GM19455 (cell line): ENCODE data around the gene TEKT5.

ENCODE experiments used
- ATAC-seq: cut with Tn5 transposase; IDR thresholded peaks from one replicate; pipeline ENCODE4 v1.9.1; 2021; ENCODE audit not compliant: unreplicated experiment

The TEKT5 gene

GRCh38 chr16:10581507-10581906 is 113.2 kb downstream of the TEKT5 start:
- ATAC-seq, result no peak

DNA sequence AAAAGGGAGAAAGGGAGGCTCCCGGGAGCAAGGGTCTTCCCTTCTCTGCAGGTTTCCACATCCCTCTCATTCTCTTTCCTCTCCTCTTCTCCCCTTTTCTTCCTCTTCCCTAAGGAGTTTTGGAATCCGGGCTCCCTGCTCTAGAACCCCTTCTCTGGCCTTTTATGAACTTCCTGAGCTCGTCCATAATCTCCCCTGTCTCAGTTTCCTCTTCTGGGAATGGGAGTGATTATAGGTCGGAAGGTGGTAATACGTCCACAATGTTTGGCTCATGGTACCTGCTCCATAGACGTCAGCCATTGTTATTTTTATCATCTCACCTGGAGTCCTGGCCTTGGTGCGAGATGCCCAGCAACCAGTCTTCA is 113.9 kb downstream of the TEKT5 start:
- no peak for ATAC-seq

DNA sequence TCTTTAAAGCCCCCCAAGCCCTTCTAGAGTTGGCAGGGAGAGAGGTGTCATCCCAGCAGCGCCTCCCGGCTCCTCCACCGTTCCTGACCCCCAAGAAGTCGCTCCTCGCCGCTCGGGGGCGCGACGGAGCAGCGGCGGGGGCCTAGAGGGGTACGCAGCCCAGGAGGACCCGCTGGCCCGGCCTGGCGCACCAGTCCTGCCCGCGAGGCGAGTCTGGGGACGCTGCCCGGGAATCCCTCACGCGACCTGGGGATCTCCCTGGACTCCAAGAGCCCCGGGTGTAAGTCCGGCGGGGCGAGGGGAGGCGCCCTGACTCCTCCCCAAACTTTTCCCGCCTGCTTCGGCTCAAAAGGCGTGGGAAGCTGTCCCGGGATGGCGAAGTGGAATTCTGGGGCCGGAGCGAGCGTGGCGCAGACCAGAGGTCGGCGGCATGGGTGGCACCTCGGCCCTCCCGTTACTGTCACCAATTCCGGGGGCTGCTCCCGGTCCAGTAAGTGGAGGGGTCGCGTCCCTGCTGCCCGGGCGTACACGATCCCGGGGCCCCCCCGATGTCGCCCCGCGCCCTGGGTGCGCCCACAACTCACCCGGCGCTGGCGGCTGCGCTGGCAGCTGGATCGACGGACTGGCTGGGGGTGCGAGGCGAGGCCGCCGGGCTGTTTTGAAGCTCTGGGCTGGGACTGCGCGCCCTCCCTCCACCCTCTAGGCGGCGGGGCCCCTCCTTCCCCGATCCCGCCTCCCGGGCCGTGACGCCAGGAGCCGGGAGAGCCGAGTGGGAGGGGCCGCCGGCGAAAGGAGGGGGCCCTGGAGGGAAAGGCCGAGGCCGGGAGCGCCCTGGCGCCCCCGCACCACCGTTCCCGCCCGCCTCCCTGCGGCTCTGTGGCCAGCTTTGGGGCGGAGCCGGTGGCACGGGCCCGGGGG is 114.5 kb downstream of the TEKT5 start, which contains the start of gene EMP2:
Gene EMP2 (minus strand): TSS at position 634 of the 918 bp plus-strand sequence. CDS start 32,981 bp downstream, outside the sequence.
- ATAC-seq, result no peak

DNA sequence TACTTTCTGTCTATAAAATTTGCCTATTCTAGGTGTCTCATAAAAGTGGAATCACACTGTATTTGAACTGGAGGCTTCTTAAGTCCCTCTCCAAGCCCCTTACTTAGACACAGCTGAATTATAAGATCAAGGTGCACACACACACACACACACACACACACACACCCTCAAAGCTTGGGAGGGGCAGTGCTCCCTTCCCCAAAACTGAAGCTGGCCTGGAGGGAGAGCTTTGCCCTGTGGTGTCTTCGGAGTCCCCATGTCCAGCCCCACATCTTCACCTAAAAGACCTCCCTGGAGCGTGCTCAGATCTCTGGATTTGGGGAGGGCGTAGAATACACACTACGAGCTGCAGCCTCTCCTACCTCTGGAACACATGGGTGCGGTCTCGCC is 115.2 kb downstream of the TEKT5 start:
- ATAC-seq, result no peak

DNA sequence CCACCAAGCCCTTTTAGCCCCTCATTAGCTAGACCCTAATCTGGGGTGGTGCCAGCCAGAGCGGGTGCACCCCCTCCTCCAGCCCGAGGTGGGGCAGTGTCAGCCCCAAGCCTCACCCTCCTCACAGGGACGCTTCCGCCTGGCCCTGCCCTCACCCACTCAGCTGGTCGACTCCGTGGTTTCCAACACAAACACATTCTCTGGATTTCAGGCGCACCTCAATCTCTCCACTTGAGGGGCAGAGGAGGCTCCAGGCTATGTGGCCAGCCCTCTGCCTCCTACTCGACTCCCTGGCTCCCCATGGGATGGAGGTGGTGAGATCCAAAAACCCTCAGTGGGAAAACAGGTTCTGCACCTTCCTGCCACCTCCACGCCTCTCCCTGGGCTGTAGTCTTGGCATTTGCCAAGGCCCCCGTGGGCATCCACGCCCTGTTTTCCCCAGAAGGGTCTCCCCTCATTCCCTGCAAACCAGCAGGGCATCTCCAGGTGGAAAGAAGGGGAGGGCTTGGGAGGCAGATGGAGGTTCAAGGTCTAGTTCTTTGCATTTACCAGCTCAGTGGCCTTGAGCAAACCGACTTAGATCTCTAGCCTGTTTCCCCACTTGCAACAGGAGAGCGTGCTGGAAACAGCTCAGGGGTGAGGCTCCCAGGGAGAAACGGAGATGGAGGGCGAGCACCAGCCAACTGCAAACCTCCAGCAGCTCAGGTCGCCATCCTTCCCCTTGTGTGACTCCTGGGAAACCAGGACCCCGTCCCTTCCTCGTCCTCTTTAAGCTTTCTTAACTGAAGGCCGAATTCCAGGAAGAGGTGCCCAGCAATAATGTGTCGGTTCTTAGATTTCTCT is 116.0 kb downstream of the TEKT5 start:
- no peak for ATAC-seq
